ENCODE results near the gene ARF1.
"Not testable (repeated sequence)": the region's sequence is repeated elsewhere in the genome, so short reads cannot be mapped to it uniquely, and the experiment has no call there.

Gene ARF1

GRCh38 chr1:228110556-228110955, 28.0 kb downstream of the ARF1 start:
- H3K27me3 Mint-ChIP-seq (ENCODE audit: low read depth, poor library complexity): peaks cover 27% of the 10 kb centered on the region
- H3K27ac Mint-ChIP-seq: no peak overlapping the region
- H3K36me3 Mint-ChIP-seq (ENCODE audit: low read depth): no peaks in the 10 kb centered on the region
- peaks cover 8% of the 10 kb centered on the region for H3K9me3 Mint-ChIP-seq
- H3K4me1 Mint-ChIP-seq: peaks cover 23% of the 10 kb centered on the region
- DNase-seq: no peak
- TF ChIP-seq CTCF (IDR thresholded peaks at IDR 0.05): no peak
- no peak overlapping the region for H3K4me3 Mint-ChIP-seq

GRCh38 chr1:228111315-228111714, 28.8 kb downstream of the ARF1 start:
- DNase-seq; H3K27ac Mint-ChIP-seq; H3K36me3 Mint-ChIP-seq (ENCODE audit: low read depth); H3K4me3 Mint-ChIP-seq: not testable (repeated sequence)
- peaks cover 13% of the 10 kb centered on the region for H3K9me3 Mint-ChIP-seq
- H3K27me3 Mint-ChIP-seq (ENCODE audit: low read depth, poor library complexity): peaks cover 27% of the 10 kb centered on the region
- H3K4me1 Mint-ChIP-seq: peaks cover 23% of the 10 kb centered on the region

- no peak overlapping the region for H3K4me3 Mint-ChIP-seq
- no peak overlapping the region for H3K27ac Mint-ChIP-seq
- H3K9me3 Mint-ChIP-seq: peaks cover 21% of the 10 kb centered on the region
- DNase-seq: no peak
- TF ChIP-seq CTCF (IDR thresholded peaks at IDR 0.05): no peak
- H3K27me3 Mint-ChIP-seq (ENCODE audit: low read depth, poor library complexity): peaks cover 34% of the 10 kb centered on the region
- H3K36me3 Mint-ChIP-seq (ENCODE audit: low read depth): no peaks in the 10 kb centered on the region
- peaks cover 23% of the 10 kb centered on the region for H3K4me1 Mint-ChIP-seq
Observed at GRCh38 chr1:228112167-228112566, 29.7 kb downstream of the ARF1 start.

GRCh38 chr1:228112617-228113016, 30.1 kb downstream of the ARF1 start:
- no peak for DNase-seq
- TF ChIP-seq CTCF (IDR thresholded peaks at IDR 0.05): no peak
- Mint-ChIP-seq H3K4me3 (no peak overlapping the region), H3K4me1 (peaks cover 23% of the 10 kb centered on the region), H3K27ac (no peak overlapping the region), H3K36me3 (ENCODE audit: low read depth) (peaks cover 3% of the 10 kb centered on the region), H3K9me3 (peaks cover 25% of the 10 kb centered on the region), H3K27me3 (ENCODE audit: low read depth, poor library complexity) (peaks cover 34% of the 10 kb centered on the region)

GRCh38 chr1:228114827-228115226, 32.3 kb downstream of the ARF1 start:
- no peak for DNase-seq
- Mint-ChIP-seq H3K4me1 (peaks cover 5% of the 10 kb centered on the region), H3K27me3 (ENCODE audit: low read depth, poor library complexity) (peaks cover 37% of the 10 kb centered on the region), H3K4me3 (no peak overlapping the region), H3K9me3 (peaks cover 46% of the 10 kb centered on the region), H3K27ac (no peak overlapping the region), H3K36me3 (ENCODE audit: low read depth) (peaks cover 9% of the 10 kb centered on the region)
- TF ChIP-seq CTCF (IDR thresholded peaks at IDR 0.05): no peak

GRCh38 chr1:228117335-228117734, 34.8 kb downstream of the ARF1 start:
- H3K9me3 Mint-ChIP-seq: peaks cover 61% of the 10 kb centered on the region
- H3K27me3 Mint-ChIP-seq (ENCODE audit: low read depth, poor library complexity): peaks cover 48% of the 10 kb centered on the region
- no peak overlapping the region for H3K4me3 Mint-ChIP-seq
- no peak for TF ChIP-seq CTCF (IDR thresholded peaks at IDR 0.05)
- no peaks in the 10 kb centered on the region for H3K4me1 Mint-ChIP-seq
- no peak for DNase-seq
- H3K36me3 Mint-ChIP-seq (ENCODE audit: low read depth): peaks cover 9% of the 10 kb centered on the region
- no peak overlapping the region for H3K27ac Mint-ChIP-seq

Data from nephron progenitor cell (in vitro differentiated cells).